ENCODE results near the gene ZSCAN5C.
"Not testable (repeated sequence)": the region's sequence is repeated elsewhere in the genome, so short reads cannot be mapped to it uniquely, and the experiment has no call there.

DNA sequence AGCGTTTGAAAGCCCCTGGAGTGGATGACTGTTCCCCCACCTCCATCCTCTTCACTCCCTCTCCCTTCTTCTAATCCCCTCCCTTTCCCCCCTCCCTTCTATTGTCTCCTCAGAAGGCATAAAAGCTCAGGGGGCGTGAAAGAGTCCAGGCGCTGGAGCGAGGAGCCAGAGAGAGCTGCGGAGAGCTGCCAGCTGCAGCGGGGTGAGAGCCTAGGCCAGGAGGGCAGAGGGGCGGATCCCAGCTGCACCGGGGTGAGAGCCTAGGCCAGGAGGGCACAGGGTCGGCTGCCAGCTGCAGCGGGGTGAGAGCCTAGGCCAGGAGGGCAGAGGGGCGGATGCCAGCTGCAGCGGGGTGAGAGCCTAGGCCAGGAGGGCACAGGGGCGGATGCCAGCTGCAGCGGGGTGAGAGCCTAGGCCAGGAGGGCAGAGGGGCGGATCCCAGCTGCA, 26.2 kb upstream of the ZSCAN5C start, which contains the start of gene GALP:
- TF ChIP-seq EZH2 (IDR thresholded peaks at IDR 0.05; ENCODE audit: borderline replicate concordance, low read depth, low read length, severe bottlenecking); FOS (IDR thresholded peaks at IDR 0.05; ENCODE audit: borderline replicate concordance, insufficient read depth, low read length); POLR2AphosphoS5 (IDR thresholded peaks at IDR 0.05; ENCODE audit: insufficient read depth, low read depth, low read length); POLR2A (IDR thresholded peaks at IDR 0.05; ENCODE audit: low read depth, low read length); MYC (IDR thresholded peaks at IDR 0.05; ENCODE audit: low read depth, low read length); JUN (IDR thresholded peaks at IDR 0.05; ENCODE audit: borderline replicate concordance, insufficient read depth, insufficient read length, low read depth): not testable (repeated sequence)
- TF ChIP-seq, protein P1, sequence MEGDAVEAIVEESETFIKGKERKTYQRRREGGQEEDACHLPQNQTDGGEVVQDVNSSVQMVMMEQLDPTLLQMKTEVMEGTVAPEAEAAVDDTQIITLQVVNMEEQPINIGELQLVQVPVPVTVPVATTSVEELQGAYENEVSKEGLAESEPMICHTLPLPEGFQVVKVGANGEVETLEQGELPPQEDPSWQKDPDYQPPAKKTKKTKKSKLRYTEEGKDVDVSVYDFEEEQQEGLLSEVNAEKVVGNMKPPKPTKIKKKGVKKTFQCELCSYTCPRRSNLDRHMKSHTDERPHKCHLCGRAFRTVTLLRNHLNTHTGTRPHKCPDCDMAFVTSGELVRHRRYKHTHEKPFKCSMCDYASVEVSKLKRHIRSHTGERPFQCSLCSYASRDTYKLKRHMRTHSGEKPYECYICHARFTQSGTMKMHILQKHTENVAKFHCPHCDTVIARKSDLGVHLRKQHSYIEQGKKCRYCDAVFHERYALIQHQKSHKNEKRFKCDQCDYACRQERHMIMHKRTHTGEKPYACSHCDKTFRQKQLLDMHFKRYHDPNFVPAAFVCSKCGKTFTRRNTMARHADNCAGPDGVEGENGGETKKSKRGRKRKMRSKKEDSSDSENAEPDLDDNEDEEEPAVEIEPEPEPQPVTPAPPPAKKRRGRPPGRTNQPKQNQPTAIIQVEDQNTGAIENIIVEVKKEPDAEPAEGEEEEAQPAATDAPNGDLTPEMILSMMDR (IDR thresholded peaks at IDR 0.05; ENCODE audit: extremely low read depth in 1 of 2, insufficient read depth in 1 of 2, low read depth in 1 of 2, low read length in 2 of 2): not testable (repeated sequence)
- TF ChIP-seq, protein P2, sequence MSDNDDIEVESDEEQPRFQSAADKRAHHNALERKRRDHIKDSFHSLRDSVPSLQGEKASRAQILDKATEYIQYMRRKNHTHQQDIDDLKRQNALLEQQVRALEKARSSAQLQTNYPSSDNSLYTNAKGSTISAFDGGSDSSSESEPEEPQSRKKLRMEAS (IDR thresholded peaks at IDR 0.05; ENCODE audit: insufficient read depth, insufficient read length): not testable (repeated sequence)

Data from endothelial cell of umbilical vein (primary cell).